HepG2 (cell line): ENCODE data around the gene LINGO1.

ENCODE experiments used
- ATF3 ChIP-seq: sonication (generic); formaldehyde crosslinking; IDR thresholded peaks from 2 replicates; pipeline ENCODE4 v1.4.0; 2020; ENCODE audit warnings: missing genetic modification reagents
- HINFP ChIP-seq: sonication (generic); formaldehyde crosslinking; IDR thresholded peaks from 2 replicates; pipeline ENCODE4 v1.4.0; 2020; ENCODE audit warnings: low read depth, mild to moderate bottlenecking, missing genetic modification reagents
- JUND ChIP-seq: sonication (generic); formaldehyde crosslinking; IDR thresholded peaks from 2 replicates; pipeline ENCODE4 v1.8.0; 2022; ENCODE audit warnings: mild to moderate bottlenecking, missing genetic modification reagents
- NPAS2 ChIP-seq: sonication (generic); formaldehyde crosslinking; IDR thresholded peaks from 2 replicates; pipeline ENCODE4 v1.8.0; 2022; ENCODE audit warnings: mild to moderate bottlenecking, missing genetic modification reagents, borderline replicate concordance
- RFXANK ChIP-seq: IDR thresholded peaks from 2 replicates; pipeline ENCODE4 v1.6.1; 2016
- TCF12 ChIP-seq, 2 experiments: fragments of 450-650 bp in 1 of 2; sonication (generic) in 1 of 2; formaldehyde crosslinking in 1 of 2; IDR thresholded peaks; 2 replicates each; pipeline versions ENCODE4 v1.6.1 to v1.8.0; 2017 to 2022; ENCODE audit warnings: antibody characterized with exemption in 1 of 2, mild to moderate bottlenecking in 1 of 2, missing genetic modification reagents in 1 of 2, moderate library complexity in 1 of 2
- USF2 ChIP-seq, 2 experiments: sonication (generic) in 1 of 2; formaldehyde crosslinking in 1 of 2; IDR thresholded peaks; 2 replicates each; pipeline versions ENCODE4 v1.5.1 to v1.6.1; 2011 to 2020; ENCODE audit warnings: borderline replicate concordance in 1 of 2, low read depth in 1 of 2, low read length in 1 of 2, mild to moderate bottlenecking in 1 of 2, missing genetic modification reagents in 1 of 2, moderate library complexity in 1 of 2
- ZBED4 ChIP-seq: sonication (generic); formaldehyde crosslinking; IDR thresholded peaks from 2 replicates; pipeline ENCODE4 v1.4.0; 2020; ENCODE audit warnings: missing genetic modification reagents, borderline replicate concordance
- ZNF138 ChIP-seq: sonication (generic); formaldehyde crosslinking; IDR thresholded peaks from 2 replicates; pipeline ENCODE4 v1.5.0; 2020; ENCODE audit warnings: mild to moderate bottlenecking, low read depth, missing genetic modification reagents
- TF ChIP-seq, protein P1 (sequence below): conservative IDR thresholded peaks from 2 replicates; pipeline ENCODE4 v1.6.1; 2018; ENCODE audit warnings: missing genetic modification reagents

- TF ChIP-seq, protein P1, sequence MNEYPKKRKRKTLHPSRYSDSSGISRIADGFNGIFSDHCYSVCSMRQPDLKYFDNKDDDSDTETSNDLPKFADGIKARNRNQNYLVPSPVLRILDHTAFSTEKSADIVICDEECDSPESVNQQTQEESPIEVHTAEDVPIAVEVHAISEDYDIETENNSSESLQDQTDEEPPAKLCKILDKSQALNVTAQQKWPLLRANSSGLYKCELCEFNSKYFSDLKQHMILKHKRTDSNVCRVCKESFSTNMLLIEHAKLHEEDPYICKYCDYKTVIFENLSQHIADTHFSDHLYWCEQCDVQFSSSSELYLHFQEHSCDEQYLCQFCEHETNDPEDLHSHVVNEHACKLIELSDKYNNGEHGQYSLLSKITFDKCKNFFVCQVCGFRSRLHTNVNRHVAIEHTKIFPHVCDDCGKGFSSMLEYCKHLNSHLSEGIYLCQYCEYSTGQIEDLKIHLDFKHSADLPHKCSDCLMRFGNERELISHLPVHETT (CRISPR knock-in tag): no peak
- no peak for TF ChIP-seq JUND (CRISPR knock-in tag)
- TF ChIP-seq ZNF138 (CRISPR knock-in tag): no peak
- no peak for TF ChIP-seq TCF12 (IDR thresholded peaks at IDR 0.05)
- no peak for TF ChIP-seq TCF12 (CRISPR knock-in tag; IDR thresholded peaks at IDR 0.05)
- no peak for TF ChIP-seq ATF3
- TF ChIP-seq ZBED4 (CRISPR knock-in tag): no peak
- TF ChIP-seq USF2 (IDR thresholded peaks at IDR 0.05; ENCODE audit: low read depth, low read length): no peak
- TF ChIP-seq USF2 (CRISPR knock-in tag; IDR thresholded peaks at IDR 0.05; ENCODE audit: borderline replicate concordance): no peak
- no peak for TF ChIP-seq RFXANK (CRISPR knock-in tag)
- no peak for TF ChIP-seq NPAS2
- no peak for TF ChIP-seq HINFP (CRISPR knock-in tag)
Observed at GRCh38 chr15:77643764-77644163, 11.1 kb upstream of the LINGO1 start.
